Ovary (tissue), 9 donors: Measurements from ENCODE around the gene ITPR3. TPM values are rescaled to one million over a fixed set of nuclear protein-coding genes. Genes with fewer than 3 reads are reported as not detected.
"Not testable (repeated sequence)": the region's sequence is repeated elsewhere in the genome, so short reads cannot be mapped to it uniquely, and the experiment has no call there.

Experiments used
- DNase-seq, 5 donors: peaks; one replicate each; pipeline ENCODE4 v3.0.0-alpha.2; 2019 to 2020
- H3K27ac ChIP-seq, 2 donors: fragments of 200-600 bp; one replicate each; pipeline versions ENCODE4 v1.5.1 to v1.8.0; 2019 to 2022
- H3K27me3 ChIP-seq: fragments of 200-600 bp; one replicate; pipeline ENCODE4 v1.8.0; 2022
- H3K36me3 ChIP-seq: fragments of 200-600 bp; sonication (generic); one replicate; pipeline ENCODE4 v1.5.1; 2019
- H3K4me1 ChIP-seq: one replicate; pipeline ENCODE4 v1.8.1; 2013; ENCODE audit warnings: mild to moderate bottlenecking, moderate library complexity; ENCODE audit not compliant: insufficient read depth
- H3K4me3 ChIP-seq: fragments of 200-600 bp; sonication (generic); one replicate; pipeline ENCODE4 v1.5.1; 2017
- H3K9me3 ChIP-seq, 2 donors: fragments of 200-600 bp in 1 of 2; sonication (generic) in 1 of 2; one replicate each; pipeline versions ENCODE4 v1.5.1 to v1.8.1; 2013 to 2019; ENCODE audit warnings: mild to moderate bottlenecking in 1 of 2, moderate library complexity in 1 of 2
- EP300 ChIP-seq: sonication (generic); formaldehyde crosslinking; IDR thresholded peaks from one replicate; pipeline ENCODE4 v1.6.1; 2017; ENCODE audit warnings: antibody characterized with exemption
- POLR2A ChIP-seq: fragments of 450-650 bp; IDR thresholded peaks from one replicate; pipeline ENCODE4 v1.6.1; 2017; ENCODE audit warnings: antibody characterized with exemption, mild to moderate bottlenecking, moderate library complexity
- WGBS, 3 donors: extraction: QIAGEN DNeasy Blood & Tissue Kit in 1 of 3; methylation state at CpG; one replicate each; pipeline versions ENCODE4 v1.1.5 to v1.1.7; 2013 to 2017; 5-methylcytosine and 5-hydroxymethylcytosine counted together
- intact Hi-C, 4 donors: fragments of 100-400 bp; cut with DNase I; formaldehyde crosslinking; loops; one replicate each; pipeline versions ENCODE4 v1.11.0 to v1.15.1; 2022 to 2023
- polyA plus RNA-seq, 2 donors: library from polyadenylated mRNA; stranded (reverse); fragments of 200-250 nt in 1 of 2; fragments of 350-450 nt in 1 of 2; fragmentation: Illumina TruSeq in 1 of 2; extraction: RNeasy Lipid Tissue Mini Kit (QIAGEN cat#74804) in 1 of 2; gene quantifications; one replicate each; pipeline ENCODE4 v1.2.3, GENCODE V29; 2013 to 2014
- total RNA-seq, 7 donors: library from RNA; depleted of rRNA in 2 of 7; stranded (reverse); fragments of >200 nt in 2 of 7; fragmentation: NEBNext Ultra II Directional in 3 of 7; extraction: Animal tissue kit (Norgen Biotek cat#: 25700) in 3 of 7; gene quantifications; one replicate each; pipeline versions ENCODE4 v1.1.0 to v1.2.4, GENCODE V29; 2016 to 2023
- TF ChIP-seq, protein P1 (sequence below), 3 donors: fragments of 450-650 bp in 2 of 3; fragments of 200-600 bp in 1 of 3; IDR thresholded peaks; one replicate each; pipeline versions ENCODE4 v1.5.1 to v1.8.0; 2016 to 2022; ENCODE audit warnings: antibody characterized with exemption in 3 of 3, mild to moderate bottlenecking in 1 of 3
- donor health status: DM: no; HTN: no; CAD: no; lungs with moderate emphysema.
- donor health status: DM: no; HTN: no; CAD: no.
- donor health status: Bipolar disorder and iron deficiency.
- donor health status: DM: yes; HTN: yes; CAD: no.
- donor health status: DM: no; HTN: no; CAD: no.
- donor health status: DM: yes; HTN: yes; CAD: no.

ITPR3 gene
- total and polyA plus RNA-seq, 9 donors, result 3.6 to 31.1 (median 11.7) TPM

DNA sequence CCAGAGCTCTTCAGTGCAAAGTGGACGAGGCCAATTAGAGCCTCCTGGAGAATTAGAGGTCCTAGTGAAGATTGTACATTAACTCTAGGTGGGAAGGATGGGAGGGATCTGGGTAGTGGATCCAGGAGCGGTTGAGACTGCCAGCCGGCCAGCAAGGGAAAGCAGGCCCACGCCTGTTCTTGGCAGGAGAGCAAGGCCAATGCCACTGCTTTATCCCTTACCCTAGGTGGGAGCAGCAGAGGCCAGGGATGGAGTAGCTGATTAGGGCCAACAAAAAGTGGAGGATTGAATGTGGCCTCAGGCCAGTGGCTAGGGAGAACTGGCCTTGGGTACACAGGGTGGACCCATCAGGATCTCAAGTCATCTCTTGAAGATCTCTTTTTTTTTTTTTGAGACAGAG is 3.7 kb downstream of the ITPR3 start:
- Histone ChIP-seq H3K27ac (no peak overlapping the region), H3K4me3 (no peak overlapping the region), H3K36me3 (no peaks in the 10 kb centered on the region), H3K4me1 (no peaks in the 10 kb centered on the region), H3K9me3 (no peaks in the 10 kb centered on the region), H3K27me3 (no peaks in the 10 kb centered on the region)
- TF ChIP-seq, protein P1, sequence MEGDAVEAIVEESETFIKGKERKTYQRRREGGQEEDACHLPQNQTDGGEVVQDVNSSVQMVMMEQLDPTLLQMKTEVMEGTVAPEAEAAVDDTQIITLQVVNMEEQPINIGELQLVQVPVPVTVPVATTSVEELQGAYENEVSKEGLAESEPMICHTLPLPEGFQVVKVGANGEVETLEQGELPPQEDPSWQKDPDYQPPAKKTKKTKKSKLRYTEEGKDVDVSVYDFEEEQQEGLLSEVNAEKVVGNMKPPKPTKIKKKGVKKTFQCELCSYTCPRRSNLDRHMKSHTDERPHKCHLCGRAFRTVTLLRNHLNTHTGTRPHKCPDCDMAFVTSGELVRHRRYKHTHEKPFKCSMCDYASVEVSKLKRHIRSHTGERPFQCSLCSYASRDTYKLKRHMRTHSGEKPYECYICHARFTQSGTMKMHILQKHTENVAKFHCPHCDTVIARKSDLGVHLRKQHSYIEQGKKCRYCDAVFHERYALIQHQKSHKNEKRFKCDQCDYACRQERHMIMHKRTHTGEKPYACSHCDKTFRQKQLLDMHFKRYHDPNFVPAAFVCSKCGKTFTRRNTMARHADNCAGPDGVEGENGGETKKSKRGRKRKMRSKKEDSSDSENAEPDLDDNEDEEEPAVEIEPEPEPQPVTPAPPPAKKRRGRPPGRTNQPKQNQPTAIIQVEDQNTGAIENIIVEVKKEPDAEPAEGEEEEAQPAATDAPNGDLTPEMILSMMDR (IDR thresholded peaks at IDR 0.05), result no peak
- no peak for TF ChIP-seq EP300
- TF ChIP-seq POLR2A, result no peak
- DNase-seq, result no peak
- 85 to 94% (median 90%) methylated on average over 4 of the region's 4 CpGs for WGBS, 3 donors
- intact Hi-C loops, result loop anchor here in 1 of 4 donors (5.0 kb wide), 1 partner anchor 38 kb away; no protein-coding TSS in a partner anchor

DNA sequence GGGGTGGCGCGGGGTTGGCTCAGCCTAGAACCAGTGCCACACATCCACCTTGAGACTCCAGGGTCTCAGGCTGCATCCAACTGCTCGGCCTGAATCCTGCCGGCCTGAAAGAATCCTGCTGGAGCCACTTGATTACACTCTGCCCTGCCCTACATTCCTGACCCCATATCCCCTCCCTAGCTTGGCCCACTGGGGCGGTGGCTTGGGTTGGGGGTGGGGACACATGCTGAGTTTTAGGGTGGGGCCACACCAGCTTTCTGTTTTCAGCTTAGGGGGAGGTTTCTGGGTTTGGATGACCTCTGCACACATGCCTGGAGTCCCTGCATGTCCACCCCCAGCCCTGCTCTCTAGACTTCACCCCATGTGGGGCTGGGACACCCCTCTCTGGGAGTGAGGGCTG is 6.8 kb downstream of the ITPR3 start:
- no peaks in the 10 kb centered on the region for H3K9me3 ChIP-seq
- TF ChIP-seq EP300, result no peak
- no peak for TF ChIP-seq POLR2A
- TF ChIP-seq, protein P1 (IDR thresholded peaks at IDR 0.05), result no peak
- H3K36me3 ChIP-seq, result no peaks in the 10 kb centered on the region
- H3K27ac ChIP-seq, result no peak overlapping the region
- WGBS, 3 donors, result 57 to 67% (median 62%) methylated on average over 5 of the region's 5 CpGs
- intact Hi-C loops, result no loop called here
- H3K4me1 ChIP-seq, result no peaks in the 10 kb centered on the region
- DNase-seq, result no peak
- no peaks in the 10 kb centered on the region for H3K27me3 ChIP-seq
- no peak overlapping the region for H3K4me3 ChIP-seq

GRCh38 chr6:33628401-33628964 is 7.4 kb downstream of the ITPR3 start:
- no peak overlapping the region for H3K27ac ChIP-seq
- no peak overlapping the region for H3K4me3 ChIP-seq
- DNase-seq, result no peak
- H3K27me3 ChIP-seq, result no peaks in the 10 kb centered on the region
- intact Hi-C loops, result no loop called here
- no peaks in the 10 kb centered on the region for H3K9me3 ChIP-seq
- H3K4me1 ChIP-seq, result peaks cover 5% of the 10 kb centered on the region
- no peaks in the 10 kb centered on the region for H3K36me3 ChIP-seq
- TF ChIP-seq, protein P1 (IDR thresholded peaks at IDR 0.05), result no peak
- TF ChIP-seq EP300 (no peak), POLR2A (no peak)
- WGBS, 3 donors, result 86 to 90% (median 86%) methylated on average over 7 of the region's 7 CpGs

- no peak overlapping the region for H3K4me3 ChIP-seq
- TF ChIP-seq POLR2A (no peak), EP300 (no peak)
- TF ChIP-seq, protein P1 (IDR thresholded peaks at IDR 0.05), result no peak
- WGBS, 3 donors, result 80 to 89% (median 86%) methylated on average over 10 of the region's 10 CpGs
- no peaks in the 10 kb centered on the region for H3K36me3 ChIP-seq
- no peak for DNase-seq
- H3K27ac ChIP-seq, result no peak overlapping the region
- H3K27me3 ChIP-seq, result no peaks in the 10 kb centered on the region
- intact Hi-C loops, result loop anchor here in 1 of 4 donors (10.0 kb wide), 1 partner anchor 45 kb away; the partner anchor contains the start of gene BAK1
- peaks cover 5% of the 10 kb centered on the region for H3K4me1 ChIP-seq
- no peaks in the 10 kb centered on the region for H3K9me3 ChIP-seq
Measured at GRCh38 chr6:33630014-33630413, 8.9 kb downstream of the ITPR3 start.

DNA sequence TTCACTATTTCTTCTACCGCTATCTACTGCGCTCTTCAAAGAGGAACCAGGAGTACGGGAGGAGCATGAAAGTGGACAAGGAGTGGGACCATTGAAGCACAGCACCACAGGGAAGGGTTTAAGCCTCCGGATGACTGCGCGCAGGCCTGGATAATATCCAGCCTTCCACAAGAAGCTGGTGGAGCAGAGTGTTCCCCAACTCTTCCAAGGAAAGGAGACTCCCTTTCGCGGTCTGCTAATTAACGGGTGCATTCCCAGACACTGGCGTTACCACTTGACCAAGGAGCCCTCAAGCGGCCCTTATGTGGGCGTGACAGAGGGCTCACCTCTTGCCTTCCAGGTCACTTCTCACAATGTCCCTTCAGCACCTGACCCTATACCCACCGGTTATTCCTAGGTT is 10.4 kb downstream of the ITPR3 start:
- WGBS, 3 donors, result 85 to 92% (median 91%) methylated on average over 13 of the region's 13 CpGs
- not testable (repeated sequence) for H3K4me1 ChIP-seq, H3K36me3 ChIP-seq, H3K27me3 ChIP-seq, H3K9me3 ChIP-seq, DNase-seq, H3K4me3 ChIP-seq, H3K27ac ChIP-seq
- intact Hi-C loops, result loop anchor here in 1 of 4 donors (10.0 kb wide), 1 partner anchor 47 kb away; the partner anchor contains the start of gene BAK1
